HepG2 (cell line): Measurements from ENCODE around the gene LIM2.

Source experiments
- ATF2 ChIP-seq: sonication (generic); formaldehyde crosslinking; IDR thresholded peaks from 2 replicates; pipeline ENCODE4 v1.4.0; 2020; ENCODE audit warnings: missing genetic modification reagents
- ATF3 ChIP-seq: sonication (generic); formaldehyde crosslinking; IDR thresholded peaks from 2 replicates; pipeline ENCODE4 v1.4.0; 2020; ENCODE audit warnings: missing genetic modification reagents
- ATF4 ChIP-seq, 2 experiments: fragments of 450-650 bp in 1 of 2; sonication (generic) in 1 of 2; formaldehyde crosslinking; IDR thresholded peaks; 2 replicates each; pipeline versions ENCODE4 v1.5.0 to v1.8.0; 2020 to 2022; ENCODE audit warnings: mild to moderate bottlenecking in 1 of 2, missing genetic modification reagents in 1 of 2
- CBFB ChIP-seq: sonication (generic); formaldehyde crosslinking; IDR thresholded peaks from 2 replicates; pipeline ENCODE4 v1.4.0; 2020; ENCODE audit warnings: missing genetic modification reagents
- CTCF ChIP-seq: sonication (generic); formaldehyde crosslinking; IDR thresholded peaks from 2 replicates; pipeline ENCODE4 v1.5.0; 2020; ENCODE audit warnings: mild to moderate bottlenecking, missing genetic modification reagents, moderate library complexity
- ELF4 ChIP-seq: sonication (generic); formaldehyde crosslinking; IDR thresholded peaks from 2 replicates; pipeline ENCODE4 v1.5.0; 2020; ENCODE audit warnings: missing genetic modification reagents, mild to moderate bottlenecking, moderate library complexity, borderline replicate concordance
- HNRNPH1 ChIP-seq: fragments of 200-400 bp; formaldehyde crosslinking; optimal IDR thresholded peaks from 2 replicates; pipeline ENCODE3; 2017; ENCODE audit warnings: mild to moderate bottlenecking, low read depth, low read length
- IKZF5 ChIP-seq: IDR thresholded peaks from 2 replicates; pipeline ENCODE4 v1.6.1; 2018; ENCODE audit warnings: missing genetic modification reagents, mild to moderate bottlenecking, missing compliant biosample characterization
- LBX2 ChIP-seq: sonication (generic); formaldehyde crosslinking; IDR thresholded peaks from 2 replicates; pipeline ENCODE4 v1.5.0; 2020; ENCODE audit warnings: missing genetic modification reagents, mild to moderate bottlenecking, borderline replicate concordance
- POLR2A ChIP-seq, 2 experiments: IDR thresholded peaks; 2 replicates each; pipeline ENCODE4 v1.6.1; 2011; ENCODE audit warnings: low read depth in 2 of 2, low read length in 2 of 2, mild to moderate bottlenecking in 1 of 2, moderate library complexity in 1 of 2; ENCODE audit not compliant: insufficient read depth in 1 of 2
- RFX5 ChIP-seq: IDR thresholded peaks from 2 replicates; pipeline ENCODE4 v1.6.1; 2011; ENCODE audit warnings: low read depth, low read length, improper control_type of control experiment
- RNF219 ChIP-seq: sonication (generic); formaldehyde crosslinking; IDR thresholded peaks from 2 replicates; pipeline ENCODE4 v1.5.0; 2020; ENCODE audit warnings: mild to moderate bottlenecking, missing genetic modification reagents
- ZNF660 ChIP-seq: sonication (generic); formaldehyde crosslinking; IDR thresholded peaks from 2 replicates; pipeline ENCODE4 v1.5.1; 2020; ENCODE audit warnings: mild to moderate bottlenecking, low read depth, missing genetic modification reagents, borderline replicate concordance

DNA sequence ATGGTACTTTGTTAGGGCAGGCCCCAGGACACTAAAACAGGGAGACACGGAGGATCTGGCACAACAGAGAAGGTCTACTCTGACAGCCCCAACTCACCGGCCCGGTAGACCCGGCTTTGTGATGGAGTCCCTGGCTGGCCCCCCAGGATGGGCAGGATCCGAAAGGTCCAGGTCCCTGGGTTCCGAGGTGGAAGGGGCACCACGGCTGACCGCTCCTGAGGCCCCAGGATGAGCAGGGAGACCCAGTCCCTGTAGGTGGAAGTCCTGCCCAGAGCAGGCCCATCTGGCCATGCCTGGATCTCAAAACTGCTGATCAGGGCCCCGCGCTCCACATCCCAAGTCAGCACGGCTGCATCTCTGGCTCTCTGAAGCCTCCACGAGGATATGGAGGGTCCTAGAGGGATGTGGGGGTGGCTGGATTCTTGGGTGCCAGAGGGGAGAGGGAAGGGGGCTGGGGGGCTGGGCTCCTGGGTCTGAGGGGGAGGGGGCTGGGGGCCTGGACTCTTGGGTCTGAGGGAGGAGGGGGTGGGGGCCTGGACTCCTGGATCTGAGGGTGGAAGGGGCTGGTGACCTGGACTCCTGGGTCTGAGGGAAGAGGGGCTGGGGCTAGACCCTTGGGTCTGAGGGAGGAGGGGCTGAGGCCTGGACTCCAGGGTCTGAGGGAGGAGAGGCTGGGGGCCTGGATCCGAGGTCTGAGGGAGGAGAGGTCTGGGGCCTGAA, 50.5 kb downstream of the LIM2 start:
- no peak for TF ChIP-seq CTCF (CRISPR knock-in tag)
- no peak for TF ChIP-seq ATF3
- TF ChIP-seq ATF2 (CRISPR knock-in tag) = no peak
- no peak for TF ChIP-seq POLR2A (IDR thresholded peaks at IDR 0.05; ENCODE audit: insufficient read depth in 1 of 2, low read depth in 2 of 2, low read length in 2 of 2)
- TF ChIP-seq RNF219 (CRISPR knock-in tag) = no peak
- no peak for TF ChIP-seq HNRNPH1
- no peak for TF ChIP-seq ZNF660 (CRISPR knock-in tag)
- TF ChIP-seq IKZF5 (CRISPR knock-in tag) = no peak
- TF ChIP-seq ATF4 (CRISPR knock-in tag; IDR thresholded peaks at IDR 0.05) = no peak
- no peak for TF ChIP-seq ELF4 (CRISPR knock-in tag)
- TF ChIP-seq CBFB (CRISPR knock-in tag) = no peak
- TF ChIP-seq RFX5 = no peak
- no peak for TF ChIP-seq LBX2
